Measurements from ENCODE around the gene TUBB4B.

DNA sequence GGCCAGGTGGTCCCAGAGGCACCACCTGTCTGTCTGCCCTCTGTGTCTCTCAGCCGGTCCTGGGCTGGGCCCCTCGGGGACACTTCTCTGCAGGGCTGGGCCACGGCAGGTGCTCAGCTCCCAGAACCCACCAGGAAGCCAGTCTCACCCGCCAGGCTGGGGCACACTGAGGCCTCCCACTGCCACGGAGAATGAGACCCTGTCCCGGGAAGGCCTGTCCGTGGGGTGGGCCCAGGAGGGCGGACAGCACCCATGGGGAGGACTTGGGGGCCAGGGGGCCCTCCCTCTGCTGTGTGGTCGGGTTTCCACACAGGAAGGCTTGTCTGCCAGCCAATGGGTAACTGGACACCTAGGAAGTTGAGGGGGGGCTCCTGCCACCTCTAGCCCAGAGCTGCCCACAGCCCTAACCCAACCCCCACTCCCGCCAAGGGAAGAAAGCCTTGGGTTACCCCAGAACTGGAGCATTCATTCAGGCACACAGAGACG is 4.1 kb upstream of the TUBB4B start:
- TF ChIP-seq CTCF (IDR thresholded peaks at IDR 0.05) (no peak), POLR2A (IDR thresholded peaks at IDR 0.05) (no peak)
